SK-N-SH (cell line): ENCODE results near the gene STYXL2. TPM values are rescaled to one million over a fixed set of nuclear protein-coding genes. Genes with fewer than 3 reads are reported as not detected.

Experiments
- CTCF ChIA-PET: fragments of 300-600, 350-600 bp; formaldehyde crosslinking; extraction: SDS; loops from one replicate; lab custom pipeline; 2021; lab: Yijun Ruan, JAX
- POLR2A ChIA-PET: fragments of 350-600 bp; sonication (Branson Sonifier 250); formaldehyde crosslinking; extraction: SDS; loops from one replicate; lab custom pipeline; 2020; ENCODE audit warnings: antibody characterized with exemption, inconsistent platforms; lab: Yijun Ruan, JAX
- DNase-seq: peaks from one replicate; pipeline ENCODE4 v3.0.0; 2012
- H2AFZ ChIP-seq: fragments of 200-600 bp; sonication (generic); 2 replicates; pipeline ENCODE4 v1.8.1; 2016; ENCODE audit warnings: antibody characterized with exemption, mild to moderate bottlenecking, low read depth
- H3F3A ChIP-seq: fragments of 200-600 bp; sonication (generic); replicated peaks from 2 replicates; pipeline ENCODE3; 2016; ENCODE audit warnings: antibody characterized with exemption, mild to moderate bottlenecking; ENCODE audit not compliant: insufficient read depth
- H3K27ac ChIP-seq, 2 experiments: fragments of 200-500 bp in 1 of 2; fragments of 200-600 bp in 1 of 2; sonication (Bioruptor generic) in 1 of 2; sonication (generic), shearing (Covaris generic) in 1 of 2; 2 replicates each; pipeline versions ENCODE4 v1.5.1 to v1.6.1; 2014 to 2016; ENCODE audit warnings: low read depth in 2 of 2, inconsistent platforms in 1 of 2, low read length in 1 of 2, mild to moderate bottlenecking in 1 of 2, mixed read lengths in 1 of 2
- H3K27me3 ChIP-seq: fragments of 200-600 bp; sonication (generic), shearing (Covaris generic); 2 replicates; pipeline ENCODE4 v1.6.1; 2016; ENCODE audit warnings: mixed run types; ENCODE audit not compliant: insufficient read depth
- H3K36me3 ChIP-seq, 2 experiments: fragments of 200-500 bp in 1 of 2; fragments of 200-600 bp in 1 of 2; sonication (Bioruptor generic) in 1 of 2; sonication (generic) in 1 of 2; replicated peaks in 1 of 2; 2 replicates each; pipeline versions ENCODE3 to v1.5.1; 2014 to 2016; ENCODE audit warnings: low read length in 1 of 2, mild to moderate bottlenecking in 1 of 2; ENCODE audit not compliant: insufficient read depth in 2 of 2, control insufficient read depth in 1 of 2
- H3K4me1 ChIP-seq, 2 experiments: fragments of 200-500 bp in 1 of 2; fragments of 200-600 bp in 1 of 2; sonication (Bioruptor generic) in 1 of 2; sonication (generic), shearing (Covaris generic) in 1 of 2; 2 replicates each; pipeline versions ENCODE4 v1.5.1 to v1.6.1; 2014 to 2016; ENCODE audit warnings: low read depth in 1 of 2, low read length in 1 of 2, mixed run types in 1 of 2; ENCODE audit not compliant: insufficient read depth in 2 of 2, control insufficient read depth in 1 of 2
- H3K4me2 ChIP-seq: fragments of 200-600 bp; sonication (generic), shearing (Covaris generic); 2 replicates; pipeline ENCODE4 v1.6.1; 2017; ENCODE audit warnings: mixed run types
- H3K4me3 ChIP-seq, 2 experiments: fragments of 200-500 bp in 1 of 2; fragments of 200-600 bp in 1 of 2; sonication (Bioruptor generic) in 1 of 2; sonication (generic), shearing (Covaris generic) in 1 of 2; 2 replicates each; pipeline versions ENCODE4 v1.5.1 to v1.8.1; 2014 to 2016; ENCODE audit warnings: low read depth in 2 of 2, inconsistent platforms in 1 of 2, low read length in 1 of 2, mild to moderate bottlenecking in 1 of 2, mixed read lengths in 1 of 2, moderate library complexity in 1 of 2
- H3K79me2 ChIP-seq: fragments of 200-600 bp; sonication (generic); 2 replicates; pipeline ENCODE4 v1.8.1; 2017; ENCODE audit warnings: mild to moderate bottlenecking; ENCODE audit not compliant: insufficient read depth
- H3K9ac ChIP-seq: fragments of 200-600 bp; sonication (generic); 2 replicates; pipeline ENCODE4 v1.6.1; 2017; ENCODE audit warnings: mixed run types
- H3K9me2 ChIP-seq: fragments of 200-600 bp; sonication (generic); 2 replicates; pipeline ENCODE4 v1.6.1; 2017; ENCODE audit warnings: mixed run types
- H3K9me3 ChIP-seq: fragments of 200-600 bp; sonication (generic); 2 replicates; pipeline ENCODE4 v1.6.1; 2017; ENCODE audit warnings: mixed run types, mild to moderate bottlenecking, moderate library complexity
- H4K20me1 ChIP-seq: fragments of 200-600 bp; sonication (generic); 2 replicates; pipeline ENCODE4 v1.6.1; 2017; ENCODE audit warnings: mild to moderate bottlenecking, mixed run types; ENCODE audit not compliant: insufficient read depth
- CHD2 ChIP-seq: fragments of 150-350 bp; IDR thresholded peaks from 2 replicates; pipeline ENCODE4 v1.6.1; 2018; ENCODE audit warnings: low read length; ENCODE audit not compliant: partially characterized antibody
- CTCF ChIP-seq: fragments of 200-600 bp; sonication (generic); IDR thresholded peaks from 2 replicates; pipeline ENCODE4 v1.6.1; 2017; ENCODE audit warnings: antibody characterized with exemption, mild to moderate bottlenecking, moderate library complexity
- EZH2phosphoT487 ChIP-seq: fragments of 200-600 bp; sonication (generic); IDR thresholded peaks from 2 replicates; pipeline ENCODE4 v1.6.1; 2017; ENCODE audit warnings: low read depth, mixed run types, mild to moderate bottlenecking, antibody characterized with exemption, moderate library complexity, borderline replicate concordance
- FOSL2 ChIP-seq: IDR thresholded peaks from 2 replicates; pipeline ENCODE4 v1.4.0; 2012; ENCODE audit warnings: low read depth, mild to moderate bottlenecking, moderate library complexity, borderline replicate concordance
- GABPA ChIP-seq: IDR thresholded peaks from 2 replicates; pipeline ENCODE4 v1.4.0; 2012; ENCODE audit warnings: low read depth, mild to moderate bottlenecking
- GATA2 ChIP-seq: sonication (generic); formaldehyde crosslinking; IDR thresholded peaks from 2 replicates; pipeline ENCODE4 v1.5.0; 2020; ENCODE audit warnings: mild to moderate bottlenecking, missing genetic modification reagents
- IRF3 ChIP-seq: fragments of 150-350 bp; IDR thresholded peaks from 2 replicates; pipeline ENCODE4 v1.6.1; 2016; ENCODE audit warnings: mild to moderate bottlenecking, low read depth, low read length
- MAX ChIP-seq: IDR thresholded peaks from 2 replicates; pipeline ENCODE4 v1.4.0; 2012; ENCODE audit warnings: low read depth
- MEF2A ChIP-seq: IDR thresholded peaks from 2 replicates; pipeline ENCODE4 v1.4.0; 2012; ENCODE audit warnings: low read depth, borderline replicate concordance
- NFIC ChIP-seq: IDR thresholded peaks from 2 replicates; pipeline ENCODE4 v1.4.0; 2012; ENCODE audit warnings: borderline replicate concordance
- NRF1 ChIP-seq: IDR thresholded peaks from 2 replicates; pipeline ENCODE4 v1.6.1; 2012; ENCODE audit warnings: low read depth, mild to moderate bottlenecking, low read length
- PBX3 ChIP-seq: IDR thresholded peaks from 2 replicates; pipeline ENCODE4; 2012
- RAD21 ChIP-seq: IDR thresholded peaks from 2 replicates; pipeline ENCODE4 v1.6.1; 2012; ENCODE audit warnings: mild to moderate bottlenecking, low read length
- RFX5 ChIP-seq: IDR thresholded peaks from 2 replicates; pipeline ENCODE4 v1.6.1; 2012; ENCODE audit warnings: mild to moderate bottlenecking, improper control_type of control experiment, low read length
- SMC3 ChIP-seq: IDR thresholded peaks from 2 replicates; pipeline ENCODE4 v1.6.1; 2012; ENCODE audit warnings: low read depth, low read length, improper control_type of control experiment
- TAF1 ChIP-seq: IDR thresholded peaks from 2 replicates; pipeline ENCODE4 v1.6.1; 2012; ENCODE audit warnings: low read depth, mild to moderate bottlenecking, low read length, moderate library complexity, borderline replicate concordance
- TCF12 ChIP-seq: IDR thresholded peaks from 2 replicates; pipeline ENCODE4 v1.4.0; 2012
- YY1 ChIP-seq: IDR thresholded peaks from 2 replicates; pipeline ENCODE4 v1.4.0; 2012; ENCODE audit warnings: low read depth, mild to moderate bottlenecking
- ZBTB33 ChIP-seq: IDR thresholded peaks from 2 replicates; pipeline ENCODE4 v1.4.0; 2012; ENCODE audit warnings: low read depth, borderline replicate concordance
- WGBS: methylation state at CpG from one replicate; pipeline ENCODE4 v1.1.6; 2017; ENCODE audit warnings: low lambda C conversion rate; 5-methylcytosine and 5-hydroxymethylcytosine counted together
- polyA plus RNA-seq, 3 experiments: library from polyadenylated mRNA; depleted of rRNA; stranded (reverse); fragments of >200 nt; gene quantifications; 2 replicates each; pipeline ENCODE4 v1.2.3, GENCODE V29; 2012

Gene STYXL2
- polyA plus RNA-seq, 1 of the 3 experiments (the other 2 are of a cell fraction), result not detected

GRCh38 chr1:167052389-167052788, 41.5 kb upstream of the STYXL2 start:
- Histone ChIP-seq H3K9me3 (no peaks in the 10 kb centered on the region), H3K36me3 (no peaks in the 10 kb centered on the region), H3K4me3 (no peak overlapping the region), H3K27me3 (peaks cover 4% of the 10 kb centered on the region; the same call in 1 of the 2 replicates), H3K4me2 (no peak overlapping the region), H3K79me2 (no peaks in the 10 kb centered on the region), H3K9ac (no peak overlapping the region), H3F3A (no peaks in the 10 kb centered on the region), H4K20me1 (no peaks in the 10 kb centered on the region), H3K27ac (no peak overlapping the region), H2AFZ (no peak overlapping the region), H3K4me1 (no peaks in the 10 kb centered on the region), H3K9me2 (no peaks in the 10 kb centered on the region)
- no peak for TF ChIP-seq GATA2 (CRISPR knock-in tag)
- peak; percentile 51 for TF ChIP-seq CTCF
- CTCF ChIA-PET, result interaction anchor here (0.8 to 19.2 kb wide), 6 partner anchors 8 to 154 kb away, joined by 3 to 769 read pairs (median 8); no protein-coding TSS in a partner anchor
- peak; percentile 52 for DNase-seq
- POLR2A ChIA-PET, result interaction anchor here (0.6 kb wide), 1 partner anchor 399 kb away, joined by 3 read pairs; no protein-coding TSS in a partner anchor
- WGBS, result 49% methylated on average over 8 of the region's 8 CpGs

GRCh38 chr1:167054531-167054930, 39.3 kb upstream of the STYXL2 start:
- Histone ChIP-seq H4K20me1 (no peaks in the 10 kb centered on the region), H3K9me3 (no peaks in the 10 kb centered on the region), H3K4me3 (no peak overlapping the region), H3F3A (no peaks in the 10 kb centered on the region), H3K27me3 (peaks cover 4% of the 10 kb centered on the region; the same call in 1 of the 2 replicates), H3K4me2 (no peak overlapping the region), H3K79me2 (no peaks in the 10 kb centered on the region), H3K9ac (no peak overlapping the region), H3K27ac (no peak overlapping the region), H3K36me3 (no peaks in the 10 kb centered on the region), H3K9me2 (no peaks in the 10 kb centered on the region), H3K4me1 (peaks cover 0 to 5% of the 10 kb centered on the region in 2 experiments; a peak in 1 of 4 replicates), H2AFZ (no peak overlapping the region)
- DNase-seq, result no peak
- POLR2A ChIA-PET, result no interaction called here
- CTCF ChIA-PET, result interaction anchor here (0.6 to 19.2 kb wide), 7 partner anchors 10 to 479 kb away, joined by 3 to 769 read pairs (median 3); no protein-coding TSS in a partner anchor
- TF ChIP-seq NFIC (no peak), SMC3 (no peak), GABPA (no peak), YY1 (no peak), NRF1 (no peak), RAD21 (no peak), RFX5 (no peak), MEF2A (no peak), MAX (no peak), IRF3 (no peak), FOSL2 (no peak), PBX3 (no peak), CTCF (no peak), EZH2phosphoT487 (no peak), TAF1 (no peak), CHD2 (no peak), GATA2 (CRISPR knock-in tag) (no peak), ZBTB33 (no peak), TCF12 (no peak)
- WGBS, result no CpG with 5 or more reads among the region's 3 CpGs
